Neuronal stem cell (in vitro differentiated cells): Measurements from ENCODE around the gene RPS6KA2.
A peak's percentile ranks its signal among the peaks of the same experiment; 100 is the strongest.

ENCODE experiments used
- DNase-seq: peaks from one replicate; pipeline ENCODE4 v3.0.0-alpha.2; 2013; ENCODE audit warnings: low spot score
- H2AFZ ChIP-seq: one replicate; pipeline ENCODE4 v1.6.1; 2013; ENCODE audit warnings: mild to moderate bottlenecking, low read length, inconsistent platforms
- H2AK5ac ChIP-seq: 2 replicates; pipeline ENCODE4 v1.6.1; 2013; ENCODE audit warnings: low read depth, mild to moderate bottlenecking, inconsistent platforms, low read length, moderate library complexity, mixed read lengths
- H2BK120ac ChIP-seq: 2 replicates; pipeline ENCODE4 v1.6.1; 2013; ENCODE audit warnings: low read depth, mild to moderate bottlenecking, inconsistent platforms, low read length, moderate library complexity, mixed read lengths
- H2BK12ac ChIP-seq: one replicate; pipeline ENCODE4 v1.6.1; 2013; ENCODE audit warnings: low read length, inconsistent platforms
- H2BK15ac ChIP-seq: 2 replicates; pipeline ENCODE4 v1.6.1; 2013; ENCODE audit warnings: mild to moderate bottlenecking, low read length, inconsistent platforms, mixed read lengths
- H2BK5ac ChIP-seq: one replicate; pipeline ENCODE4 v1.6.1; 2013; ENCODE audit warnings: inconsistent platforms, mild to moderate bottlenecking, low read length, moderate library complexity
- H3K14ac ChIP-seq: one replicate; pipeline ENCODE4 v1.6.1; 2013; ENCODE audit warnings: low read length, inconsistent platforms
- H3K18ac ChIP-seq: 2 replicates; pipeline ENCODE4 v1.6.1; 2013; ENCODE audit warnings: low read length, inconsistent platforms
- H3K23ac ChIP-seq: 2 replicates; pipeline ENCODE4 v1.6.1; 2013; ENCODE audit warnings: low read depth, mild to moderate bottlenecking, mixed read lengths, low read length, inconsistent platforms; ENCODE audit not compliant: poor library complexity
- H3K27ac ChIP-seq: replicated peaks from 3 replicates; pipeline ENCODE4 v1.5.1; 2013; ENCODE audit warnings: low read length, inconsistent platforms
- H3K27me3 ChIP-seq, 3 experiments: 2 replicates each; pipeline ENCODE4 v1.6.1; 2013; ENCODE audit warnings: low read length in 3 of 3, mild to moderate bottlenecking in 2 of 3, inconsistent platforms in 1 of 3, low read depth in 1 of 3, mixed read lengths in 1 of 3, moderate library complexity in 1 of 3; ENCODE audit not compliant: control insufficient read depth in 3 of 3, insufficient read depth in 3 of 3
- H3K36me3 ChIP-seq, 2 donors: replicated peaks in 1 of 2; 2 replicates each; pipeline ENCODE4 v1.6.1; 2013; ENCODE audit warnings: low read length in 2 of 2; ENCODE audit not compliant: control insufficient read depth in 2 of 2, insufficient read depth in 2 of 2
- H3K4ac ChIP-seq: 2 replicates; pipeline ENCODE4 v1.6.1; 2013; ENCODE audit warnings: inconsistent platforms, mild to moderate bottlenecking, low read length, moderate library complexity
- H3K4me1 ChIP-seq, 2 donors: 1 replicate in 1 of 2; 2 replicates in 1 of 2; pipeline ENCODE4 v1.6.1; 2013; ENCODE audit warnings: low read length in 2 of 2, low read depth in 1 of 2; ENCODE audit not compliant: control insufficient read depth in 2 of 2, insufficient read depth in 1 of 2
- H3K4me2 ChIP-seq: one replicate; pipeline ENCODE4 v1.6.1; 2013; ENCODE audit warnings: mild to moderate bottlenecking, low read length, inconsistent platforms; ENCODE audit not compliant: insufficient read depth, poor library complexity, severe bottlenecking
- H3K4me3 ChIP-seq, 2 donors: 2 replicates each; pipeline ENCODE4 v1.5.1; 2013; ENCODE audit warnings: low read length in 2 of 2, mild to moderate bottlenecking in 2 of 2, inconsistent platforms in 1 of 2, moderate library complexity in 1 of 2
- H3K79me1 ChIP-seq: one replicate; pipeline ENCODE4 v1.6.1; 2013; ENCODE audit warnings: low read depth, mild to moderate bottlenecking, inconsistent platforms, low read length, moderate library complexity
- H3K9ac ChIP-seq: one replicate; pipeline ENCODE4 v1.6.1; 2013; ENCODE audit warnings: mild to moderate bottlenecking, low read depth, low read length, inconsistent platforms; ENCODE audit not compliant: poor library complexity
- H3K9me3 ChIP-seq, 2 donors: replicated peaks in 1 of 2; 2 replicates each; pipeline versions ENCODE3 to v1.6.1; 2013; ENCODE audit warnings: low read length in 2 of 2, mild to moderate bottlenecking in 2 of 2, inconsistent platforms in 1 of 2, low read depth in 1 of 2, mixed read lengths in 1 of 2, moderate library complexity in 1 of 2; ENCODE audit not compliant: control insufficient read depth in 2 of 2, insufficient read depth in 1 of 2
- H4K8ac ChIP-seq: one replicate; pipeline ENCODE4 v1.6.1; 2013; ENCODE audit warnings: low read depth, mild to moderate bottlenecking, inconsistent platforms, low read length, moderate library complexity
- H4K91ac ChIP-seq: one replicate; pipeline ENCODE4 v1.6.1; 2013; ENCODE audit warnings: low read length, low read depth, mild to moderate bottlenecking, inconsistent platforms; ENCODE audit not compliant: poor library complexity
- WGBS, 2 donors: extraction: QIAGEN DNeasy Blood & Tissue Kit; methylation state at CpG; one replicate each; pipeline ENCODE4 v1.1.7; 2013; ENCODE audit warnings: missing lambda C conversion rate in 2 of 2, mixed read lengths in 1 of 2; ENCODE audit not compliant: insufficient read length in 2 of 2, insufficient replicate concordance in 1 of 2; ENCODE audit errors: extremely low coverage in 2 of 2; 5-methylcytosine and 5-hydroxymethylcytosine counted together

The RPS6KA2 gene

GRCh38 chr6:166423051-166423745 is 203.9 kb downstream of the RPS6KA2 start:
- DNase-seq, result no peak
- Histone ChIP-seq H3K4me1 (peaks cover 0 to 3% of the 10 kb centered on the region in 2 donors), H3K4ac (no peak overlapping the region), H3K9ac (no peak overlapping the region), H3K18ac (no peak overlapping the region), H3K4me3 (no peak overlapping the region), H3K36me3 (peaks cover 11 to 62% of the 10 kb centered on the region in 2 donors), H2BK12ac (no peak overlapping the region), H3K27ac (no peak overlapping the region), H2BK5ac (no peak overlapping the region), H2AFZ (no peak overlapping the region), H3K27me3 (no peaks in the 10 kb centered on the region), H4K8ac (no peak overlapping the region), H3K14ac (peak overlapping the region; percentile 87), H3K9me3 (peaks cover 0 to 2% of the 10 kb centered on the region in 2 donors), H3K79me1 (no peaks in the 10 kb centered on the region), H4K91ac (no peak overlapping the region), H2AK5ac (no peak overlapping the region), H3K4me2 (no peak overlapping the region), H2BK15ac (no peak overlapping the region), H3K23ac (no peak overlapping the region), H2BK120ac (no peak overlapping the region)
- no CpG with 5 or more reads among the region's 22 CpGs for WGBS, 2 donors

- no CpG with 5 or more reads among the region's 20 CpGs for WGBS, 2 donors
- Histone ChIP-seq H3K9me3 (peaks cover 0 to 2% of the 10 kb centered on the region in 2 donors), H2BK12ac (no peak overlapping the region), H3K4me1 (peaks cover 0 to 3% of the 10 kb centered on the region in 2 donors), H3K4ac (no peak overlapping the region), H2AK5ac (no peak overlapping the region), H2BK5ac (no peak overlapping the region), H2BK120ac (no peak overlapping the region), H3K27ac (no peak overlapping the region), H3K27me3 (no peaks in the 10 kb centered on the region), H2BK15ac (no peak overlapping the region), H3K79me1 (no peaks in the 10 kb centered on the region), H4K8ac (no peak overlapping the region), H4K91ac (no peak overlapping the region), H2AFZ (no peak overlapping the region), H3K9ac (no peak overlapping the region), H3K23ac (no peak overlapping the region), H3K4me3 (no peak overlapping the region), H3K4me2 (no peak overlapping the region), H3K18ac (no peak overlapping the region), H3K36me3 (peaks cover 11 to 70% of the 10 kb centered on the region in 2 donors), H3K14ac (no peak overlapping the region)
- DNase-seq, result no peak
Measured at GRCh38 chr6:166422201-166422940, 204.7 kb downstream of the RPS6KA2 start.

- no peak overlapping the region for H2BK5ac ChIP-seq
- H2BK15ac ChIP-seq, result no peak overlapping the region
- no peak overlapping the region for H3K27ac ChIP-seq
- H3K14ac ChIP-seq, result no peak overlapping the region
- no peak overlapping the region for H2BK120ac ChIP-seq
- no peak overlapping the region for H3K9ac ChIP-seq
- H3K4me2 ChIP-seq, result no peak overlapping the region
- no peak overlapping the region for H2AFZ ChIP-seq
- H3K9me3 ChIP-seq, result peaks cover 0 to 10% of the 10 kb centered on the region in 2 donors
- no peak overlapping the region for H4K8ac ChIP-seq
- no peak overlapping the region for H3K4me3 ChIP-seq
- no peak overlapping the region for H2BK12ac ChIP-seq
- no peak overlapping the region for H3K18ac ChIP-seq
- WGBS, 2 donors, result no CpG with 5 or more reads among the region's 6 CpGs
- peaks cover 18 to 81% of the 10 kb centered on the region in 2 donors for H3K36me3 ChIP-seq
- no peak overlapping the region for H3K4ac ChIP-seq
- H4K91ac ChIP-seq, result no peak overlapping the region
- peaks cover 0 to 3% of the 10 kb centered on the region in 2 donors for H3K4me1 ChIP-seq
- no peak overlapping the region for H3K23ac ChIP-seq
- no peak overlapping the region for H2AK5ac ChIP-seq
- no peak for DNase-seq
- H3K79me1 ChIP-seq, result no peaks in the 10 kb centered on the region
- peaks cover 0 to 6% (median 0%) of the 10 kb centered on the region in 3 experiments for H3K27me3 ChIP-seq
Measured at GRCh38 chr6:166420351-166420750, 206.7 kb downstream of the RPS6KA2 start.

GRCh38 chr6:166419717-166420116 is 207.3 kb downstream of the RPS6KA2 start:
- Histone ChIP-seq H2BK5ac (no peak overlapping the region), H3K18ac (no peak overlapping the region), H3K14ac (no peak overlapping the region), H4K8ac (no peak overlapping the region), H3K36me3 (peaks cover 18 to 84% of the 10 kb centered on the region in 2 donors), H3K79me1 (no peaks in the 10 kb centered on the region), H3K27ac (no peak overlapping the region), H2BK120ac (no peak overlapping the region), H3K27me3 (peaks cover 0 to 6% (median 0%) of the 10 kb centered on the region in 3 experiments), H2AK5ac (no peak overlapping the region), H3K9ac (no peak overlapping the region), H3K4me1 (peaks cover 0 to 3% of the 10 kb centered on the region in 2 donors), H3K23ac (peak overlapping the region; percentile 95), H2AFZ (no peak overlapping the region), H2BK15ac (no peak overlapping the region), H3K4me3 (no peak overlapping the region), H3K4ac (no peak overlapping the region), H4K91ac (no peak overlapping the region), H3K9me3 (peaks cover 0 to 10% of the 10 kb centered on the region in 2 donors), H3K4me2 (no peak overlapping the region), H2BK12ac (no peak overlapping the region)
- no peak for DNase-seq
- WGBS, 2 donors, result no CpG with 5 or more reads among the region's 15 CpGs
